Hematopoietic multipotent progenitor cell treated with erythropoietin and hydrocortisone succinate and interleukin-3 and kit ligand, for 4 days (in vitro differentiated cells): ENCODE results near the gene CNOT6L.
"Not testable (repeated sequence)": the region's sequence is repeated elsewhere in the genome, so short reads cannot be mapped to it uniquely, and the experiment has no call there.

ENCODE experiments used
- DNase-seq: peaks from one replicate; pipeline ENCODE4 v3.0.0-alpha.2; 2015

Gene CNOT6L

GRCh38 chr4:77819843-77820648 is 878 bp upstream of the CNOT6L start:
- peak; percentile 97 for DNase-seq

GRCh38 chr4:77819404-77819842 is 255 bp upstream of the CNOT6L start:
- no peak for DNase-seq

- peak; percentile 93 for DNase-seq
Observed at GRCh38 chr4:77818073-77818601, 1.0 kb downstream of the CNOT6L start.

GRCh38 chr4:77817304-77818072 is 1.7 kb downstream of the CNOT6L start:
- peak; percentile 7 for DNase-seq

GRCh38 chr4:77816546-77816945 is 2.6 kb downstream of the CNOT6L start:
- DNase-seq = no peak

- DNase-seq = no peak
Observed at GRCh38 chr4:77815636-77816035, 3.5 kb downstream of the CNOT6L start.

GRCh38 chr4:77805840-77806239 is 13.3 kb downstream of the CNOT6L start:
- peak; percentile 20 for DNase-seq

GRCh38 chr4:77804471-77804870 is 14.7 kb downstream of the CNOT6L start:
- DNase-seq = no peak

- peak; percentile 52 for DNase-seq
Observed at GRCh38 chr4:77802402-77802801, 16.8 kb downstream of the CNOT6L start.

GRCh38 chr4:77801260-77801608 is 17.9 kb downstream of the CNOT6L start:
- peak; percentile 36 for DNase-seq

GRCh38 chr4:77800483-77801259 is 18.5 kb downstream of the CNOT6L start:
- DNase-seq = peak; percentile 14

- no peak for DNase-seq
Observed at GRCh38 chr4:77800077-77800476, 19.1 kb downstream of the CNOT6L start.

- no peak for DNase-seq
Observed at GRCh38 chr4:77798385-77798784, 20.8 kb downstream of the CNOT6L start.

GRCh38 chr4:77797239-77797638 is 21.9 kb downstream of the CNOT6L start:
- DNase-seq = no peak

GRCh38 chr4:77795326-77795725 is 23.8 kb downstream of the CNOT6L start:
- DNase-seq = peak; percentile 35

- DNase-seq = no peak
Observed at GRCh38 chr4:77790146-77790545, 29.0 kb downstream of the CNOT6L start.

GRCh38 chr4:77788990-77789389 is 30.2 kb downstream of the CNOT6L start:
- DNase-seq = no peak

GRCh38 chr4:77787969-77788368 is 31.2 kb downstream of the CNOT6L start:
- no peak for DNase-seq

- no peak for DNase-seq
Observed at GRCh38 chr4:77785669-77786068, 33.5 kb downstream of the CNOT6L start.

GRCh38 chr4:77783895-77784294 is 35.3 kb downstream of the CNOT6L start:
- no peak for DNase-seq

- no peak for DNase-seq
Observed at GRCh38 chr4:77782102-77782835, 36.9 kb downstream of the CNOT6L start.

- DNase-seq = not testable (repeated sequence)
Observed at GRCh38 chr4:77780762-77781161, 38.4 kb downstream of the CNOT6L start.
